ENCODE measurements around the gene DNAH17.

Gene DNAH17

DNA sequence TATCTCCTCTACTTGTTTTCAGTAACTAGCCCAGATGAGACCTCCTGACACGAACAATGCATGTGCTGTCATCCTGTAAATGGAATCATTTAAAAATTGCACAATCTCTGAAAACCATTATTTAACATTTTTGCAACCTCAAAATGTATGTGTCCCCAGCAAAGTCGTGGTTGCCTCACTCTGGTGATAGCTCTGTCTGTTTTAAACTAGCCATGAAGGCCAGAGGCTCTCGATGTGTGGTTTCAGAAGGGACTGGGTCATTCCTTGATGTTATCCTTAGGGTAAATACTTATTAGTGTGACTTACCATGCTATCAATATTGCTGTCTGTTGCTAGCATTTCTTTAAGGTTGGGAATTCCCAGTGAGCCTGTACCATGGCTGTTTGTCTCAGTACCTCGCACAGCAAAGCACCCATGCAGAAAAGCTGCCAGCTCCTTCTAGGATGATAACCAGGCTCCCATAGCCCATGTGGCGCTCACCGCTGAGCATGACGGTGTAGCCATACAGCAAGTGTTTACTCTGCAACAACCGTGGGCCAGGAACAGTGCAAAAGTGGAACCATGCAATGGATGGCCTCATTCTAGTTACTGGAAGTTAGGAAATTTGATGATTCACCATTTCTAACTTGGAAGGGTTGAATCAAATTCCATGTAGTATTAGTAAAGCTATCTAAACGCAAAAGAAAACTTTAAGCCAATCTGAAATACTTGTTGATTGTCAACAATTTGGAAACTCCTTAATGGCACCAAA is 201.6 kb downstream of the DNAH17 start:
- no peak overlapping the region for H3K4me3 ChIP-seq (ENCODE audit: low read depth, low read length)
- DNase-seq (ENCODE audit: low read depth): no peak
- TF ChIP-seq, protein P1, sequence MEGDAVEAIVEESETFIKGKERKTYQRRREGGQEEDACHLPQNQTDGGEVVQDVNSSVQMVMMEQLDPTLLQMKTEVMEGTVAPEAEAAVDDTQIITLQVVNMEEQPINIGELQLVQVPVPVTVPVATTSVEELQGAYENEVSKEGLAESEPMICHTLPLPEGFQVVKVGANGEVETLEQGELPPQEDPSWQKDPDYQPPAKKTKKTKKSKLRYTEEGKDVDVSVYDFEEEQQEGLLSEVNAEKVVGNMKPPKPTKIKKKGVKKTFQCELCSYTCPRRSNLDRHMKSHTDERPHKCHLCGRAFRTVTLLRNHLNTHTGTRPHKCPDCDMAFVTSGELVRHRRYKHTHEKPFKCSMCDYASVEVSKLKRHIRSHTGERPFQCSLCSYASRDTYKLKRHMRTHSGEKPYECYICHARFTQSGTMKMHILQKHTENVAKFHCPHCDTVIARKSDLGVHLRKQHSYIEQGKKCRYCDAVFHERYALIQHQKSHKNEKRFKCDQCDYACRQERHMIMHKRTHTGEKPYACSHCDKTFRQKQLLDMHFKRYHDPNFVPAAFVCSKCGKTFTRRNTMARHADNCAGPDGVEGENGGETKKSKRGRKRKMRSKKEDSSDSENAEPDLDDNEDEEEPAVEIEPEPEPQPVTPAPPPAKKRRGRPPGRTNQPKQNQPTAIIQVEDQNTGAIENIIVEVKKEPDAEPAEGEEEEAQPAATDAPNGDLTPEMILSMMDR (IDR thresholded peaks at IDR 0.05; ENCODE audit: control insufficient read depth, extremely low read depth, insufficient read depth): no peak

DNA sequence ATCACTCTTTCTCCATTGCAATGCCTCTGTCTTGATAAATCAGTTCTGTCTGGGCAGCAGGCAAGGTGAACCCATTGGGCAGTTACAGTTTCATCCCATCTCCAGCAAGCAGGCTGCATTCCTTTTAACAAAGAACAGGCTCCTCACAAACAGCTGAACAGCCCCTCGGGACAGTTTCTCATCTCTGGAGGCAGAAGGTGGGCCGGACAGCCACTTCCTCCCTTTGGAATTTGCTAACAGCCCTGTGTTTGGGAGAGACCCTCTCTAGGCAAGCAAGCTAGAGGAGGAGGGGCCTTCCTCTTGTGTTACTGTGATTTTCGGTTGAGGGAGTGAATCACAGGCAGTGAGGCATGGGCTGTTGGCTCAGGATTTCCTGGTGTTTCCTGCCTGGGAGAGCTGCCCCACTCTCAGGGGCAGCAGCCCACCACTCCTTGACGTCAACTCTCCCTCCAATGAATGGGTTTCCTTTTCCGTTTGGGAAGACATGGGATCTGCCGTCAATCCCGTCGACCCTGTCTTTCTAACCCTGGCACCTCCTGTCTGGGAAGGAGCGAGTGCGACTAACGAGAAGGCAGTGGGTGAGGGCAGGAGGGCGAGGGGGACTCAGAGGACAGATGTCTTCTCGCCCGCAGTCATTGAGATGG is 202.4 kb downstream of the DNAH17 start:
- TF ChIP-seq, protein P1 (IDR thresholded peaks at IDR 0.05; ENCODE audit: control insufficient read depth, extremely low read depth, insufficient read depth): no peak
- DNase-seq (ENCODE audit: low read depth): no peak
- H3K4me3 ChIP-seq (ENCODE audit: low read depth, low read length): no peak overlapping the region

GRCh38 chr17:78374189-78374588 is 203.0 kb downstream of the DNAH17 start:
- TF ChIP-seq, protein P1 (IDR thresholded peaks at IDR 0.05; ENCODE audit: control insufficient read depth, extremely low read depth, insufficient read depth): no peak
- no peak for DNase-seq (ENCODE audit: low read depth)
- H3K4me3 ChIP-seq (ENCODE audit: low read depth, low read length): no peak overlapping the region

Data from LNCaP clone FGC (cell line).